Loucy (cell line): Measurements from ENCODE around the gene CNTN1.

Experiments used
- H2AFZ ChIP-seq: fragments of 200-600 bp; sonication (generic); 2 replicates; pipeline ENCODE4 v1.6.0; 2016; ENCODE audit warnings: antibody characterized with exemption, mild to moderate bottlenecking, low read length, moderate library complexity
- H3F3A ChIP-seq: fragments of 200-600 bp; 2 replicates; pipeline ENCODE4 v1.6.0; 2016; ENCODE audit warnings: antibody characterized with exemption, low read depth, mild to moderate bottlenecking
- H3K27me3 ChIP-seq: fragments of 200-600 bp; sonication (generic); 2 replicates; pipeline ENCODE4 v1.6.1; 2014; ENCODE audit warnings: low read length, mild to moderate bottlenecking; ENCODE audit not compliant: insufficient read depth, poor library complexity, severe bottlenecking
- H3K36me3 ChIP-seq: fragments of 200-600 bp; sonication (generic); 2 replicates; pipeline ENCODE4 v1.6.1; 2016; ENCODE audit warnings: low read length; ENCODE audit not compliant: insufficient read depth
- H3K4me1 ChIP-seq: fragments of 200-600 bp; sonication (generic); 2 replicates; pipeline ENCODE4 v1.5.1; 2014; ENCODE audit warnings: low read length, mild to moderate bottlenecking; ENCODE audit not compliant: insufficient read depth, poor library complexity, severe bottlenecking
- H3K4me2 ChIP-seq: fragments of 200-600 bp; sonication (generic); 2 replicates; pipeline ENCODE4 v1.6.0; 2014; ENCODE audit warnings: antibody characterized with exemption, low read length, low read depth, mild to moderate bottlenecking; ENCODE audit not compliant: poor library complexity, severe bottlenecking
- H3K4me3 ChIP-seq: fragments of 200-600 bp; sonication (generic); 2 replicates; pipeline ENCODE4 v1.5.1; 2014; ENCODE audit warnings: low read length, mild to moderate bottlenecking, mixed read lengths; ENCODE audit not compliant: poor library complexity, severe bottlenecking
- H3K79me2 ChIP-seq: fragments of 200-600 bp; sonication (generic); 2 replicates; pipeline ENCODE4 v1.6.1; 2014; ENCODE audit warnings: low read length; ENCODE audit not compliant: insufficient read depth
- H3K9ac ChIP-seq: fragments of 200-600 bp; sonication (generic); 2 replicates; pipeline ENCODE4 v1.6.0; 2014; ENCODE audit warnings: mild to moderate bottlenecking, low read depth, low read length, moderate library complexity; ENCODE audit not compliant: poor library complexity, severe bottlenecking
- H3K9me2 ChIP-seq: fragments of 200-600 bp; sonication (generic); replicated peaks from 2 replicates; pipeline ENCODE4 v1.6.1; 2016; ENCODE audit warnings: low read depth, low read length, mixed read lengths
- H3K9me3 ChIP-seq: fragments of 200-600 bp; sonication (generic); 2 replicates; pipeline ENCODE4 v1.6.1; 2014; ENCODE audit warnings: mild to moderate bottlenecking, antibody characterized with exemption, low read length, low read depth; ENCODE audit not compliant: insufficient read depth
- H4K20me1 ChIP-seq: fragments of 200-600 bp; sonication (generic); 2 replicates; pipeline ENCODE4 v1.6.0; 2014; ENCODE audit warnings: antibody characterized with exemption, low read length, mild to moderate bottlenecking; ENCODE audit not compliant: insufficient read depth, poor library complexity, severe bottlenecking
- CTCF ChIP-seq: fragments of 200-600 bp; sonication (generic); conservative IDR thresholded peaks from 2 replicates; pipeline ENCODE4 v1.5.1; 2014; ENCODE audit warnings: mild to moderate bottlenecking, antibody characterized with exemption, low read length
- EZH2phosphoT487 ChIP-seq: fragments of 200-600 bp; IDR thresholded peaks from 2 replicates; pipeline ENCODE4 v1.6.1; 2018; ENCODE audit warnings: antibody characterized with exemption, mild to moderate bottlenecking, moderate library complexity, borderline replicate concordance

Gene CNTN1

GRCh38 chr12:40760821-40761220 is 68.6 kb downstream of the CNTN1 start:
- no peaks in the 10 kb centered on the region for H3F3A ChIP-seq
- TF ChIP-seq CTCF (no peak), EZH2phosphoT487 (no peak)
- no peak overlapping the region for H3K9ac ChIP-seq
- no peaks in the 10 kb centered on the region for H3K27me3 ChIP-seq
- no peaks in the 10 kb centered on the region for H4K20me1 ChIP-seq
- no peaks in the 10 kb centered on the region for H3K79me2 ChIP-seq
- no peak overlapping the region for H3K4me3 ChIP-seq
- no peak overlapping the region for H3K4me2 ChIP-seq
- H3K36me3 ChIP-seq: no peaks in the 10 kb centered on the region
- no peaks in the 10 kb centered on the region for H3K9me3 ChIP-seq
- no peaks in the 10 kb centered on the region for H3K9me2 ChIP-seq
- no peak overlapping the region for H2AFZ ChIP-seq
- H3K4me1 ChIP-seq: no peaks in the 10 kb centered on the region

- Histone ChIP-seq H3K9me3 (no peaks in the 10 kb centered on the region), H3K36me3 (no peaks in the 10 kb centered on the region), H3K9me2 (no peaks in the 10 kb centered on the region), H3K9ac (no peak overlapping the region), H4K20me1 (no peaks in the 10 kb centered on the region), H3K27me3 (no peaks in the 10 kb centered on the region), H2AFZ (no peak overlapping the region), H3K79me2 (no peaks in the 10 kb centered on the region), H3K4me3 (no peak overlapping the region), H3K4me1 (no peaks in the 10 kb centered on the region), H3K4me2 (no peak overlapping the region), H3F3A (no peaks in the 10 kb centered on the region)
- no peak for TF ChIP-seq EZH2phosphoT487
- no peak for TF ChIP-seq CTCF
These were observed 69.8 kb downstream of the CNTN1 start for GRCh38 chr12:40762072-40762471.

GRCh38 chr12:40768125-40768864 is 76.1 kb downstream of the CNTN1 start:
- TF ChIP-seq CTCF (no peak), EZH2phosphoT487 (no peak)
- no peak overlapping the region for H3K4me2 ChIP-seq
- H2AFZ ChIP-seq: no peak overlapping the region
- no peaks in the 10 kb centered on the region for H3K4me1 ChIP-seq
- no peaks in the 10 kb centered on the region for H3K9me2 ChIP-seq
- no peaks in the 10 kb centered on the region for H3K79me2 ChIP-seq
- H3K9ac ChIP-seq: no peak overlapping the region
- H3K36me3 ChIP-seq: no peaks in the 10 kb centered on the region
- H3K9me3 ChIP-seq: no peaks in the 10 kb centered on the region
- no peaks in the 10 kb centered on the region for H4K20me1 ChIP-seq
- no peak overlapping the region for H3K4me3 ChIP-seq
- no peaks in the 10 kb centered on the region for H3K27me3 ChIP-seq
- no peaks in the 10 kb centered on the region for H3F3A ChIP-seq
